Measurements from ENCODE around the gene CACNB4. TPM values are rescaled to one million over a fixed set of nuclear protein-coding genes. Genes with fewer than 3 reads are reported as not detected.
"Not testable (repeated sequence)": the region's sequence is repeated elsewhere in the genome, so short reads cannot be mapped to it uniquely, and the experiment has no call there.

CACNB4 gene
- total RNA-seq, 4 donors from 2014 or later, result 1.5 to 5.4 (median 2.4) TPM

- no peak for DNase-seq (ENCODE audit: low spot score)
- TF ChIP-seq CTCF (IDR thresholded peaks at IDR 0.05), result no peak
- ATAC-seq (ENCODE audit: low FRiP score), result no peak
Measured at GRCh38 chr2:151805961-151806360, 292.9 kb downstream of the CACNB4 start.

- no peak for DNase-seq (ENCODE audit: low spot score)
- no peak for TF ChIP-seq CTCF (IDR thresholded peaks at IDR 0.05)
- ATAC-seq (ENCODE audit: low FRiP score), result no peak
Measured at GRCh38 chr2:151805343-151805742, 293.5 kb downstream of the CACNB4 start.

GRCh38 chr2:151803811-151804210 is 295.0 kb downstream of the CACNB4 start:
- no peak for ATAC-seq (ENCODE audit: low FRiP score)
- no peak for DNase-seq (ENCODE audit: low spot score)
- no peak for TF ChIP-seq CTCF (IDR thresholded peaks at IDR 0.05)

GRCh38 chr2:151802315-151802714 is 296.5 kb downstream of the CACNB4 start:
- DNase-seq (ENCODE audit: low spot score) (no peak), ATAC-seq (ENCODE audit: low FRiP score) (no peak)
- TF ChIP-seq CTCF (IDR thresholded peaks at IDR 0.05), result no peak

- no peak for TF ChIP-seq CTCF (IDR thresholded peaks at IDR 0.05)
- ATAC-seq (ENCODE audit: low FRiP score) (no peak), DNase-seq (ENCODE audit: low spot score) (no peak)
Measured at GRCh38 chr2:151799886-151800292, 299.0 kb downstream of the CACNB4 start.

- ATAC-seq (ENCODE audit: low FRiP score), result no peak
- no peak for DNase-seq (ENCODE audit: low spot score)
- no peak for TF ChIP-seq CTCF (IDR thresholded peaks at IDR 0.05)
Measured at GRCh38 chr2:151796774-151797173, 302.1 kb downstream of the CACNB4 start.

GRCh38 chr2:151795646-151796240 is 303.1 kb downstream of the CACNB4 start:
- no peak for TF ChIP-seq CTCF (IDR thresholded peaks at IDR 0.05)
- no peak for ATAC-seq (ENCODE audit: low FRiP score)

GRCh38 chr2:151794422-151794821 is 304.4 kb downstream of the CACNB4 start:
- DNase-seq (ENCODE audit: low spot score); ATAC-seq (ENCODE audit: low FRiP score): not testable (repeated sequence)

More at GRCh38 chr2:151795646-151796240, 303.1 kb downstream of the CACNB4 start:
- DNase-seq (ENCODE audit: low spot score), result no peak
